PC-3 (cell line): ENCODE measurements around the gene ESCO1. TPM values are rescaled to one million over a fixed set of nuclear protein-coding genes. Genes with fewer than 3 reads are reported as not detected.

Source experiments
- ATAC-seq: fragments of 200-7000 bp; cut with Tn5 transposase; 2 replicates; pipeline ENCODE4 v1.9.1; 2020; ENCODE audit warnings: mild to moderate bottlenecking, moderate library complexity
- BruUV-seq: library from RNA; stranded (reverse); fragments of 400-500 nt; replicated peaks from 2 replicates; lab custom pipeline; 2021; lab: Mats Ljungman, UMichigan
- CTCF ChIA-PET: fragments of 300-600 bp; sonication (Branson Sonifier 250); formaldehyde crosslinking; loops from one replicate; lab custom pipeline; 2022; ENCODE audit warnings: antibody characterized with exemption; lab: Charles Lee
- POLR2A ChIA-PET: fragments of 300-600 bp; sonication (Branson Sonifier 250); formaldehyde crosslinking; loops from one replicate; lab custom pipeline; 2022; ENCODE audit warnings: antibody characterized with exemption; ENCODE audit not compliant: unreplicated experiment; lab: Charles Lee
- DNase-seq: peaks from one replicate; pipeline ENCODE4 v3.0.0-alpha.2; 2015
- H2AFZ ChIP-seq: fragments of 300-600 bp; sonication (generic); 2 replicates; pipeline ENCODE4 v1.6.0; 2016; ENCODE audit warnings: antibody characterized with exemption, low read length
- H3F3A ChIP-seq: fragments of 300-600 bp; sonication (generic); one replicate; pipeline ENCODE4 v1.6.0; 2017; ENCODE audit warnings: antibody characterized with exemption, low read length, control low read depth, mild to moderate bottlenecking; ENCODE audit not compliant: unreplicated experiment
- H3K27ac ChIP-seq: fragments of 300-600 bp; sonication (generic); 2 replicates; pipeline ENCODE4 v1.5.1; 2016; ENCODE audit warnings: mild to moderate bottlenecking, low read length
- H3K27me3 ChIP-seq: fragments of 300-600 bp; sonication (generic); 2 replicates; pipeline ENCODE4 v1.6.1; 2016; ENCODE audit warnings: low read length, mixed read lengths
- H3K36me3 ChIP-seq: fragments of 300-600 bp; sonication (generic); 2 replicates; pipeline ENCODE4 v1.6.1; 2016; ENCODE audit warnings: low read depth, mixed run types, low read length, mixed read lengths
- H3K4me1 ChIP-seq: fragments of 300-600 bp; sonication (generic); 2 replicates; pipeline ENCODE4 v1.5.1; 2016; ENCODE audit warnings: low read length; ENCODE audit not compliant: insufficient read depth
- H3K4me2 ChIP-seq: fragments of 300-600 bp; sonication (generic); 2 replicates; pipeline ENCODE4 v1.6.0; 2016; ENCODE audit warnings: low read length
- H3K4me3 ChIP-seq: fragments of 300-600 bp; sonication (generic); 2 replicates; pipeline ENCODE4 v1.5.1; 2016; ENCODE audit warnings: mild to moderate bottlenecking, low read length, mixed read lengths
- H3K79me2 ChIP-seq: fragments of 300-600 bp; sonication (generic); 2 replicates; pipeline ENCODE4 v1.6.1; 2017; ENCODE audit warnings: low read length, mixed read lengths
- H3K9ac ChIP-seq: fragments of 300-600 bp; sonication (generic); 2 replicates; pipeline ENCODE4 v1.6.0; 2016; ENCODE audit warnings: mild to moderate bottlenecking, low read length
- H3K9me2 ChIP-seq: fragments of 300-600 bp; sonication (generic); replicated peaks from 2 replicates; pipeline ENCODE4 v1.6.1; 2016; ENCODE audit warnings: mixed run types, low read length, mixed read lengths
- H3K9me3 ChIP-seq: fragments of 300-600 bp; sonication (generic); 2 replicates; pipeline ENCODE4 v1.6.1; 2016; ENCODE audit warnings: low read length, mixed read lengths
- H4K20me1 ChIP-seq: fragments of 300-600 bp; sonication (generic); 2 replicates; pipeline ENCODE4 v1.6.1; 2016; ENCODE audit warnings: low read length, mixed read lengths
- EZH2 ChIP-seq: fragments of 300-600 bp; sonication (generic); IDR thresholded peaks from one replicate; pipeline ENCODE4 v1.6.1; 2017; ENCODE audit warnings: antibody characterized with exemption, mild to moderate bottlenecking, low read length; ENCODE audit not compliant: unreplicated experiment
- EZH2phosphoT487 ChIP-seq: fragments of 300-600 bp; sonication (generic); IDR thresholded peaks from 2 replicates; pipeline ENCODE4 v1.6.1; 2018; ENCODE audit warnings: mild to moderate bottlenecking, antibody characterized with exemption, low read length, borderline replicate concordance
- intact Hi-C: fragments of 100-400 bp; cut with micrococcal nuclease; formaldehyde crosslinking; loops from 2 replicates; pipeline ENCODE4 v1.9.0; 2023
- total RNA-seq: library from RNA; depleted of rRNA; stranded (reverse); fragments of >200 nt; gene quantifications from 2 replicates; pipeline ENCODE4 v1.2.3, GENCODE V29; 2014
- TF ChIP-seq, protein P1 (sequence below): fragments of 300-600 bp; sonication (generic); conservative IDR thresholded peaks from 2 replicates; pipeline ENCODE4 v1.5.1; 2017; ENCODE audit warnings: antibody characterized with exemption, low read depth, mild to moderate bottlenecking, low read length

The ESCO1 gene
- total RNA-seq, 1 experiment from 2014 or later, result 17.0 TPM

DNA sequence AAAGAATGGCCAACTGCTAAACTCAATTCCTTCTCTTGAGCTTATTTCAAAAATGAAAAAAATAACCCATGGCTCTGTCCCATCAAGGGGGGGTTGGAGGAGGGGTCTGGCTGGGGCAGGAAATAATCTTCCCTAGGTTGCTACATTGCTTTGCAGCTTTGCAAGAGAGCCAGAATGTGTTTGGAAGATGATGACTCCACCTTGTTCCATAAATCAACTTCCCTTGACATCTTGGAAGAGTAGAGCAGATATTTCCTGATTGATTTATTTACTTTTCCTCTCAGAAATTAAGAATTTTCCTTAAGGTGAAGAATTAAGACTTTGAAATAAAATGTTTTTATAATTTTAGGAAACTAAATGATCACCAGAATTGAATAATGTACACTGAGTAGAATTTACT is 41.3 kb downstream of the ESCO1 start:
- no peak overlapping the region for H3K9ac ChIP-seq
- no peak overlapping the region for H2AFZ ChIP-seq
- no peaks in the 10 kb centered on the region for H4K20me1 ChIP-seq
- TF ChIP-seq EZH2, result no peak
- no peak for TF ChIP-seq EZH2phosphoT487
- TF ChIP-seq, protein P1, sequence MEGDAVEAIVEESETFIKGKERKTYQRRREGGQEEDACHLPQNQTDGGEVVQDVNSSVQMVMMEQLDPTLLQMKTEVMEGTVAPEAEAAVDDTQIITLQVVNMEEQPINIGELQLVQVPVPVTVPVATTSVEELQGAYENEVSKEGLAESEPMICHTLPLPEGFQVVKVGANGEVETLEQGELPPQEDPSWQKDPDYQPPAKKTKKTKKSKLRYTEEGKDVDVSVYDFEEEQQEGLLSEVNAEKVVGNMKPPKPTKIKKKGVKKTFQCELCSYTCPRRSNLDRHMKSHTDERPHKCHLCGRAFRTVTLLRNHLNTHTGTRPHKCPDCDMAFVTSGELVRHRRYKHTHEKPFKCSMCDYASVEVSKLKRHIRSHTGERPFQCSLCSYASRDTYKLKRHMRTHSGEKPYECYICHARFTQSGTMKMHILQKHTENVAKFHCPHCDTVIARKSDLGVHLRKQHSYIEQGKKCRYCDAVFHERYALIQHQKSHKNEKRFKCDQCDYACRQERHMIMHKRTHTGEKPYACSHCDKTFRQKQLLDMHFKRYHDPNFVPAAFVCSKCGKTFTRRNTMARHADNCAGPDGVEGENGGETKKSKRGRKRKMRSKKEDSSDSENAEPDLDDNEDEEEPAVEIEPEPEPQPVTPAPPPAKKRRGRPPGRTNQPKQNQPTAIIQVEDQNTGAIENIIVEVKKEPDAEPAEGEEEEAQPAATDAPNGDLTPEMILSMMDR, result no peak
- no peaks in the 10 kb centered on the region for H3F3A ChIP-seq
- ChIA-PET POLR2A (no interaction called here), CTCF (interaction anchor here (0.5 kb wide), 1 partner anchor 42 kb away, joined by 3 read pairs; no protein-coding TSS in a partner anchor)
- H3K4me1 ChIP-seq, result no peaks in the 10 kb centered on the region
- DNase-seq (no peak), ATAC-seq (no peak)
- BruUV-seq, result no TSS peak
- no peaks in the 10 kb centered on the region for H3K9me2 ChIP-seq
- H3K9me3 ChIP-seq, result no peaks in the 10 kb centered on the region
- peaks cover 29% of the 10 kb centered on the region for H3K36me3 ChIP-seq
- H3K4me3 ChIP-seq, result no peak overlapping the region
- intact Hi-C loops, result no loop called here
- H3K79me2 ChIP-seq, result no peaks in the 10 kb centered on the region
- H3K4me2 ChIP-seq, result no peak overlapping the region
- no peak overlapping the region for H3K27ac ChIP-seq
- no peaks in the 10 kb centered on the region for H3K27me3 ChIP-seq

DNA sequence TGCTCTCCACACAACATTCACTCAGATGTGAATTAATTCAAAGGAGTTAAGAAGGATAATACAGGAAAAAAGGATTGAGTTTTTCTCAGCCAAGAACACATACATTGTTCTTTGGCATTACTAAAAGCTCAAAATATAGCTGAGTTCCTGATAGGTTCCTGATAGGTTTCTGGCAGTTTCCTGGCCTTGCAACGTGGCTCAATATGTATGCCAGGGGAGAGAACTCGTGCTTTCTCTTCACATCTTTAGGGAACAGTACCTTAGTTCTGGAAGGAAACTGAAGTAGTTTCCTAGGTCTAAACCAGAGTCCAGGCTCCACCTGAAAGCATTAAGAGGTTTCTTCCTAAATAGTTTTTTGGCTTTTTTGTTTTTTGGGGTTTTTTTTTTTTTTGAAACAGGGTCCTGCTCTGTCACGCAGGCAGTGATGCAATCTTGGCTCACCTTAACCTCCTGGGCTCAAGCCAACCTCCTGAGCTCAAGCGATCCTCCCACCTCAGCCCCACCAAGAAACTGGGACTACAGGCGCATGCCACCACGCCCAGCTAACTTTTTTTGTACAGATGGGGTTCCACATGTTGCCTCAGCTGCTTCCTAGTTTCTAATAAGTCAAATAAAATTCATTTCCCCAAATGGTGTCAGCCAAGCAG is 42.8 kb downstream of the ESCO1 start:
- peaks cover 21% of the 10 kb centered on the region for H3K36me3 ChIP-seq
- no peak overlapping the region for H3K27ac ChIP-seq
- DNase-seq, result no peak
- no TSS peak for BruUV-seq
- H2AFZ ChIP-seq, result no peak overlapping the region
- no peaks in the 10 kb centered on the region for H3K27me3 ChIP-seq
- no peaks in the 10 kb centered on the region for H3K4me1 ChIP-seq
- no peaks in the 10 kb centered on the region for H3F3A ChIP-seq
- intact Hi-C loops, result no loop called here
- H3K9me3 ChIP-seq, result no peaks in the 10 kb centered on the region
- TF ChIP-seq EZH2 (no peak), EZH2phosphoT487 (no peak)
- TF ChIP-seq, protein P1, result no peak
- H3K4me2 ChIP-seq, result no peak overlapping the region
- H3K79me2 ChIP-seq, result no peaks in the 10 kb centered on the region
- H4K20me1 ChIP-seq, result no peaks in the 10 kb centered on the region
- no peaks in the 10 kb centered on the region for H3K9me2 ChIP-seq
- no peak overlapping the region for H3K9ac ChIP-seq
- H3K4me3 ChIP-seq, result no peak overlapping the region
- ATAC-seq, result no peak
- CTCF ChIA-PET, result no interaction called here
- POLR2A ChIA-PET, result interaction anchor here (0.7 kb wide), 1 partner anchor 19 kb away, joined by 3 read pairs; no protein-coding TSS in a partner anchor

DNA sequence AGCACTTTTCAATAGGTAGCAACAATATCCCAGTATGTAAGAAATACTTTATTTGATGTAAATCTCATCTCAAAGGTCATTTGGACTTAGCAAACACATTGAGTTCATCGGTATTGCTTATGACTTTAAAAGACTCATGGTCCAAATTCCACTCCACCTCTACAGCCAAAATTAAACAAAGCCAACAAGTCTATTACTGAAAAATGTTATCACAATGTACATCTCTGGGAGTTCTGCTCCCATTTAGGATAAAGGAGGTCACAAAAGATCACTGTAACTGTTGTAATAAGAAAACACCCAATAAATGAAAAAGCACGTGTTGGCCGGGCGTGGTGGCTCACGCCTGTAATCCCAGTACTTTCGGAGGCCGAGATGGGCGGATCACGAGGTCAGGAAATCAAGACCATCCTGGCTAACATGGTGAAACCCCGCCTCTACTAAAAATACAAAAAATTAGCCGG is 50.0 kb downstream of the ESCO1 start:
- DNase-seq, result no peak
- no peak overlapping the region for H3K4me2 ChIP-seq
- H3K27ac ChIP-seq, result no peak overlapping the region
- H3K9me3 ChIP-seq, result no peaks in the 10 kb centered on the region
- H3K9me2 ChIP-seq, result no peaks in the 10 kb centered on the region
- no peaks in the 10 kb centered on the region for H4K20me1 ChIP-seq
- TF ChIP-seq, protein P1, result no peak
- no peak for TF ChIP-seq EZH2phosphoT487
- no peak for TF ChIP-seq EZH2
- no peak for ATAC-seq
- no peak overlapping the region for H2AFZ ChIP-seq
- intact Hi-C loops, result no loop called here
- 0 out of 2 replicates have a peak, but pooled peaks cover 3% of the 10 kb centered on the region for H3K36me3 ChIP-seq
- BruUV-seq, result no TSS peak
- no peaks in the 10 kb centered on the region for H3K27me3 ChIP-seq
- H3K4me3 ChIP-seq, result no peak overlapping the region
- no peak overlapping the region for H3K9ac ChIP-seq
- no peaks in the 10 kb centered on the region for H3K79me2 ChIP-seq
- ChIA-PET CTCF (no interaction called here), POLR2A (no interaction called here)
- no peaks in the 10 kb centered on the region for H3K4me1 ChIP-seq
- no peaks in the 10 kb centered on the region for H3F3A ChIP-seq
